ENCODE measurements around the gene TTL. TPM values are rescaled to one million over a fixed set of nuclear protein-coding genes. Genes with fewer than 3 reads are reported as not detected.

The TTL gene
- total RNA-seq, 4 donors from 2014 or later = 3.8 to 45.5 (median 26.4) TPM

GRCh38 chr2:112462178-112462577, 19.8 kb upstream of the TTL start:
- DNase-seq = no peak
- TF ChIP-seq POLR2A (IDR thresholded peaks at IDR 0.05) (no peak), CTCF (IDR thresholded peaks at IDR 0.05) (no peak)
- Histone ChIP-seq H3K27me3 (no peaks in the 10 kb centered on the region), H3K9me3 (no peaks in the 10 kb centered on the region), H3K4me1 (no peaks in the 10 kb centered on the region), H3K4me3 (no peak overlapping the region), H3K27ac (no peak overlapping the region), H3K36me3 (no peaks in the 10 kb centered on the region)
- intact Hi-C loops (cut with DNase I; ENCODE audit: low total_unique reads) = no loop called here

GRCh38 chr2:112463256-112463655, 18.7 kb upstream of the TTL start:
- intact Hi-C loops (cut with DNase I; ENCODE audit: low total_unique reads) = no loop called here
- no peak for DNase-seq
- H3K27ac ChIP-seq = no peak overlapping the region
- no peaks in the 10 kb centered on the region for H3K9me3 ChIP-seq
- H3K27me3 ChIP-seq = no peaks in the 10 kb centered on the region
- no peak overlapping the region for H3K4me3 ChIP-seq
- TF ChIP-seq POLR2A (IDR thresholded peaks at IDR 0.05) (no peak), CTCF (IDR thresholded peaks at IDR 0.05) (no peak)
- H3K4me1 ChIP-seq = no peaks in the 10 kb centered on the region
- no peaks in the 10 kb centered on the region for H3K36me3 ChIP-seq

GRCh38 chr2:112465382-112465781, 16.6 kb upstream of the TTL start:
- Histone ChIP-seq H3K9me3 (no peaks in the 10 kb centered on the region), H3K27ac (no peak overlapping the region), H3K27me3 (no peaks in the 10 kb centered on the region), H3K36me3 (no peaks in the 10 kb centered on the region), H3K4me3 (no peak overlapping the region), H3K4me1 (no peaks in the 10 kb centered on the region)
- no peak for DNase-seq
- intact Hi-C loops (cut with DNase I; ENCODE audit: low total_unique reads) = no loop called here
- no peak for TF ChIP-seq CTCF (IDR thresholded peaks at IDR 0.05)
- TF ChIP-seq POLR2A (IDR thresholded peaks at IDR 0.05) = no peak

GRCh38 chr2:112472547-112473263, 9.3 kb upstream of the TTL start:
- Histone ChIP-seq H3K27me3 (no peaks in the 10 kb centered on the region), H3K9me3 (no peaks in the 10 kb centered on the region), H3K4me1 (no peaks in the 10 kb centered on the region), H3K4me3 (no peak overlapping the region), H3K27ac (no peak overlapping the region), H3K36me3 (no peaks in the 10 kb centered on the region)
- intact Hi-C loops (cut with DNase I; ENCODE audit: low total_unique reads) = no loop called here
- no peak for DNase-seq
- no peak for TF ChIP-seq POLR2A (IDR thresholded peaks at IDR 0.05)
- no peak for TF ChIP-seq CTCF (IDR thresholded peaks at IDR 0.05)

GRCh38 chr2:112474844-112475486, 7.0 kb upstream of the TTL start:
- TF ChIP-seq CTCF (IDR thresholded peaks at IDR 0.05) (no peak), POLR2A (IDR thresholded peaks at IDR 0.05) (no peak)
- no peak overlapping the region for H3K27ac ChIP-seq
- no peak for DNase-seq
- H3K9me3 ChIP-seq = no peaks in the 10 kb centered on the region
- H3K4me3 ChIP-seq = no peak overlapping the region
- H3K27me3 ChIP-seq = no peaks in the 10 kb centered on the region
- no peaks in the 10 kb centered on the region for H3K4me1 ChIP-seq
- no peaks in the 10 kb centered on the region for H3K36me3 ChIP-seq
- intact Hi-C loops (cut with DNase I; ENCODE audit: low total_unique reads) = no loop called here

Measured in uterus (tissue), 4 donors.